ENCODE results near the gene TP53I13. TPM values are rescaled to one million over a fixed set of nuclear protein-coding genes. Genes with fewer than 3 reads are reported as not detected.

The TP53I13 gene
- total RNA-seq, 1 donor, result 57.2 TPM

GRCh38 chr17:29559640-29560039 lies 8.9 kb upstream of the TP53I13 start:
- H3K4me1 ChIP-seq (ENCODE audit: insufficient read depth, low read length), result peaks cover 7% of the 10 kb centered on the region
- peak; percentile 15 for DNase-seq (ENCODE audit: insufficient read length, low spot score, missing footprints)
- H3K36me3 ChIP-seq (ENCODE audit: insufficient read depth, low read length), result peaks cover 5% of the 10 kb centered on the region
- H2AFZ ChIP-seq (ENCODE audit: low read length), result no peak overlapping the region
- H3K4me2 ChIP-seq (ENCODE audit: insufficient read depth, low read length), result no peak overlapping the region
- TF ChIP-seq CTCF (IDR thresholded peaks at IDR 0.05; ENCODE audit: extremely low read depth, low read depth, low read length), result no peak
- H3K4me3 ChIP-seq (ENCODE audit: insufficient read depth, low read length), result no peak overlapping the region
- H3K27ac ChIP-seq (ENCODE audit: low read depth, low read length), result no peak overlapping the region
- H3K79me2 ChIP-seq (ENCODE audit: insufficient read depth, low read length), result no peaks in the 10 kb centered on the region
- no peaks in the 10 kb centered on the region for H3K9me3 ChIP-seq (ENCODE audit: low read depth, low read length)
- H4K20me1 ChIP-seq (ENCODE audit: insufficient read depth, low read length), result peaks cover 5% of the 10 kb centered on the region
- H3K27me3 ChIP-seq (ENCODE audit: insufficient read depth, low read length), result no peaks in the 10 kb centered on the region

DNA sequence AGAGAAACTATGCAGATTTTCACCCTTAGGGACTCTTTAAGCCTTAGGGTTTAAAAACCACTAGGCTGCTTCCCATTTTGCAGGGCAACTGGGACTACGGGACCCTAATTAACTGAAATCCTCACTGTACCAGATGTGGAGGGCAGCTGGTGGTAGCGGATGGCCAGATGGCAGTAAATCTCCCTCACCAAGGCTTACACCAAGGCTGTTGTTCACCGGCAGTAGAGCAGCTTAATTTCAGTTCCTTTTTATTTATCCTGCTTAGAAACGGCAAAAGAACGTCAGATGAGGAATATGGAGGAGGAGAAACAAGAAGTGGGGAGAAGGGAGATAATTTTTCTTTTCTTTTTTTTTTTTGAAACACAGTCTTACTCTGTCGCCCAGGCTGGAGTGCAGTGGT lies 8.2 kb upstream of the TP53I13 start:
- Histone ChIP-seq H4K20me1 (ENCODE audit: insufficient read depth, low read length) (peaks cover 5% of the 10 kb centered on the region), H3K9me3 (ENCODE audit: low read depth, low read length) (no peaks in the 10 kb centered on the region), H3K27me3 (ENCODE audit: insufficient read depth, low read length) (no peaks in the 10 kb centered on the region), H3K4me1 (ENCODE audit: insufficient read depth, low read length) (peaks cover 7% of the 10 kb centered on the region), H3K4me3 (ENCODE audit: insufficient read depth, low read length) (no peak overlapping the region), H3K4me2 (ENCODE audit: insufficient read depth, low read length) (no peak overlapping the region), H3K36me3 (ENCODE audit: insufficient read depth, low read length) (peaks cover 5% of the 10 kb centered on the region), H2AFZ (ENCODE audit: low read length) (no peak overlapping the region), H3K79me2 (ENCODE audit: insufficient read depth, low read length) (no peaks in the 10 kb centered on the region), H3K27ac (ENCODE audit: low read depth, low read length) (no peak overlapping the region)
- TF ChIP-seq CTCF (IDR thresholded peaks at IDR 0.05; ENCODE audit: extremely low read depth, low read depth, low read length), result no peak
- no peak for DNase-seq (ENCODE audit: insufficient read length, low spot score, missing footprints)

GRCh38 chr17:29561554-29562517 lies 6.7 kb upstream of the TP53I13 start:
- peak; percentile 60 for DNase-seq (ENCODE audit: insufficient read length, low spot score, missing footprints)
- H3K4me3 ChIP-seq (ENCODE audit: insufficient read depth, low read length), result no peak overlapping the region

More at GRCh38 chr17:29561554-29562517, 6.7 kb upstream of the TP53I13 start:
- no peak for TF ChIP-seq CTCF (IDR thresholded peaks at IDR 0.05; ENCODE audit: extremely low read depth, low read depth, low read length)
- no peak overlapping the region for H3K27ac ChIP-seq (ENCODE audit: low read depth, low read length)
- H2AFZ ChIP-seq (ENCODE audit: low read length), result no peak overlapping the region
- H3K36me3 ChIP-seq (ENCODE audit: insufficient read depth, low read length), result peaks cover 5% of the 10 kb centered on the region
- peaks cover 5% of the 10 kb centered on the region for H4K20me1 ChIP-seq (ENCODE audit: insufficient read depth, low read length)
- H3K79me2 ChIP-seq (ENCODE audit: insufficient read depth, low read length), result no peaks in the 10 kb centered on the region
- H3K4me1 ChIP-seq (ENCODE audit: insufficient read depth, low read length), result peaks cover 11% of the 10 kb centered on the region
- H3K4me2 ChIP-seq (ENCODE audit: insufficient read depth, low read length), result no peak overlapping the region
- no peaks in the 10 kb centered on the region for H3K9me3 ChIP-seq (ENCODE audit: low read depth, low read length)
- H3K27me3 ChIP-seq (ENCODE audit: insufficient read depth, low read length), result no peaks in the 10 kb centered on the region
